Measurements from ENCODE around the gene ROCK2. TPM values are rescaled to one million over a fixed set of nuclear protein-coding genes. Genes with fewer than 3 reads are reported as not detected.
"Not testable (repeated sequence)": the region's sequence is repeated elsewhere in the genome, so short reads cannot be mapped to it uniquely, and the experiment has no call there.

Gene ROCK2
- total RNA-seq, 2 experiments from 2014 or later: 12.6 to 12.7 TPM

DNA sequence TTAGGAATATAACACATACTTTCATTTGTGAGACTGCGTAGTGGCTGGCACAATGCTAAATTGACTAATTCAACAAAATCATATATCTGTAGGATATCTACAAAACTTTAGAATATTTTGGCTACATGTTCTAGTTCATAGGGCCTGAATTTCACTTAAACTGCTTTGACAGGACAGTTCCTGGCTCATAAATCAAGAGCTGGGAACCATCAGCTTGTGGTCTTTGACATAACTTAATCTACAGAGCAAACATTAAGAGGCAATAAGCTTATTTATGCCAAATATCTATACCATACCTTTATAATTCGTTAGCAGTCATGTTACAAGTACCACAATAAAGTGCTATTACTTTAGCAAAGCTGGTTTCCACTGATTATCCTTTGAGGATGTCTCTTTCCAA, 83.5 kb downstream of the ROCK2 start:
- H3K27ac Mint-ChIP-seq: no peak overlapping the region
- H3K27me3 Mint-ChIP-seq: no peaks in the 10 kb centered on the region
- DNase-seq: no peak
- no peaks in the 10 kb centered on the region for H3K9me3 Mint-ChIP-seq
- H3K4me1 Mint-ChIP-seq: no peaks in the 10 kb centered on the region
- H3K36me3 Mint-ChIP-seq: peaks cover 17% of the 10 kb centered on the region
- no peak overlapping the region for H3K4me3 Mint-ChIP-seq

DNA sequence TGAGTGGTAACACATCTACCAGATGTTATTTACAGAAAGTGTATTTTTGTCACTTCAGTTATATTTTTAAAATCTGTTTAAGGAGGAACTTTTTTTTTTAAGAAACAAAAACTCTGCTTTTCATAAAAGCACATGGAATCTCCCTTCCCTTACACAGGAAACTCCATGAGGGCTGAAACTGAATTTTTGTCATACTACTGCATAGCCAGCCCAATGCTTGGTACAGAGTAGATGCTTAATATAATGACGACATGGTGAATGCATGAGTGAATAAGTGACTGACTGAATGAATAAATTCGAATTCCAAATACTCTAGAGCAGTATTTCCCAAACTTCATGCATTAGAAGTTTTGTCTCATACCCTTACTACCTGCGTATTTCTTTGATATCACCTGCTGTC, 86.5 kb downstream of the ROCK2 start:
- H3K9me3 Mint-ChIP-seq: no peaks in the 10 kb centered on the region

GRCh38 chr2:11257078-11257477, 87.4 kb downstream of the ROCK2 start:
- H3K4me3 Mint-ChIP-seq: no peak overlapping the region
- H3K9me3 Mint-ChIP-seq: peaks cover 2% of the 10 kb centered on the region
- peaks cover 16% of the 10 kb centered on the region for H3K36me3 Mint-ChIP-seq
- no peak for DNase-seq
- no peak overlapping the region for H3K27ac Mint-ChIP-seq
- no peaks in the 10 kb centered on the region for H3K27me3 Mint-ChIP-seq
- H3K4me1 Mint-ChIP-seq: no peaks in the 10 kb centered on the region

More for the DNA sequence above, 86.5 kb downstream of the ROCK2 start:
- no peak for DNase-seq
- Mint-ChIP-seq H3K27ac (no peak overlapping the region), H3K27me3 (no peaks in the 10 kb centered on the region), H3K4me3 (no peak overlapping the region), H3K36me3 (peaks cover 15% of the 10 kb centered on the region), H3K4me1 (no peaks in the 10 kb centered on the region)

GRCh38 chr2:11256166-11256565, 88.3 kb downstream of the ROCK2 start:
- Mint-ChIP-seq H3K27me3 (no peaks in the 10 kb centered on the region), H3K9me3 (peaks cover 2% of the 10 kb centered on the region), H3K36me3 (peaks cover 20% of the 10 kb centered on the region)

DNA sequence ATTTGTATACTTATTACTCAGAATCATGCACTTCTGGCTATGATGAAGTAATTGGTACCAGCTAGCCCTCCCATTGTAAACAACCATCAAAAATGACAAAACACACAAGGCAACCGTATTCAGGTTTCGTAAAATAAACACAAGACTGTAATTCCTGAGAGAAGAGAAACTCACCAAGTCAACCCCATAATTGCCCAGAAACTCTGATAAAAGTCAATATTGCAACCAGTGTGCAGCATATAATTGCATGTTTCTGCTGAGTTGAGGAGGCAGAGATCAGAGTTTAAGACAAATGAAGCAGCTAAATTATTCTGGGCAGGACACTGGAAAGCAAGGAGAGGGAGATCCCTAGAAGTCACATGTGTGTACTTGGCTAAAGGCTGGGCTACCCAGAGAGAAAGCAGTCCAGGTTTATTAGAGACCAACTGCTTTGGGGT, 90.3 kb downstream of the ROCK2 start:
- DNase-seq: no peak
- no peak overlapping the region for H3K4me3 Mint-ChIP-seq
- H3K36me3 Mint-ChIP-seq: peaks cover 20% of the 10 kb centered on the region
- H3K9me3 Mint-ChIP-seq: peaks cover 2% of the 10 kb centered on the region
- no peaks in the 10 kb centered on the region for H3K27me3 Mint-ChIP-seq
- no peak overlapping the region for H3K27ac Mint-ChIP-seq
- H3K4me1 Mint-ChIP-seq: peaks cover 2% of the 10 kb centered on the region

More at GRCh38 chr2:11256166-11256565, 88.3 kb downstream of the ROCK2 start:
- DNase-seq: no peak
- H3K4me3 Mint-ChIP-seq: no peak overlapping the region
- H3K4me1 Mint-ChIP-seq: peaks cover 2% of the 10 kb centered on the region
- H3K27ac Mint-ChIP-seq: no peak overlapping the region

DNA sequence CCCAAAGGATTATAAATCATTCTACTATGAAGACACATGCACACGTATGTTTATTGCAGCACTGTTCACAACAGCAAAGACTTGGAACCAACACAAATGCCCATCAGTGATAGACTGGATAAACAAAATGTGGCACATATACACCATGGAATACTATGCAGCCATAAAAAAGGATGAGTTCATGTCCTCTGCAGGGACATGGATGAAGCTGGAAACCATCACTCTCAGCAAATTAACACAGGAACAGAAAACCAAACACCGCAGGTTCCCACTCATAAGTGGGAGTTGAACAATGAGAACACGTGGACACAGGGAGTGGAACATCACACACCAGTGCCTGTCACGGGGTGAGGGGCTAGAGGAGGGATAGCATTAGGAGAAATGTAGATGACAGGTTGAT, 92.0 kb downstream of the ROCK2 start:
- not testable (repeated sequence) for H3K4me1 Mint-ChIP-seq, DNase-seq, H3K4me3 Mint-ChIP-seq, H3K9me3 Mint-ChIP-seq, H3K27me3 Mint-ChIP-seq, H3K27ac Mint-ChIP-seq
- peaks cover 21% of the 10 kb centered on the region for H3K36me3 Mint-ChIP-seq

GRCh38 chr2:11250400-11251196, 93.8 kb downstream of the ROCK2 start:
- DNase-seq: no peak
- Mint-ChIP-seq H3K4me1 (peaks cover 2% of the 10 kb centered on the region), H3K27me3 (no peaks in the 10 kb centered on the region), H3K9me3 (peaks cover 2% of the 10 kb centered on the region), H3K36me3 (peaks cover 15% of the 10 kb centered on the region), H3K4me3 (no peak overlapping the region), H3K27ac (no peak overlapping the region)

- no peak for DNase-seq
- no peak overlapping the region for H3K4me3 Mint-ChIP-seq
- peaks cover 3% of the 10 kb centered on the region for H3K4me1 Mint-ChIP-seq
- peaks cover 5% of the 10 kb centered on the region for H3K36me3 Mint-ChIP-seq
- no peaks in the 10 kb centered on the region for H3K9me3 Mint-ChIP-seq
- H3K27ac Mint-ChIP-seq: no peak overlapping the region
- no peaks in the 10 kb centered on the region for H3K27me3 Mint-ChIP-seq
Measured at GRCh38 chr2:11245322-11245721, 99.1 kb downstream of the ROCK2 start.

DNA sequence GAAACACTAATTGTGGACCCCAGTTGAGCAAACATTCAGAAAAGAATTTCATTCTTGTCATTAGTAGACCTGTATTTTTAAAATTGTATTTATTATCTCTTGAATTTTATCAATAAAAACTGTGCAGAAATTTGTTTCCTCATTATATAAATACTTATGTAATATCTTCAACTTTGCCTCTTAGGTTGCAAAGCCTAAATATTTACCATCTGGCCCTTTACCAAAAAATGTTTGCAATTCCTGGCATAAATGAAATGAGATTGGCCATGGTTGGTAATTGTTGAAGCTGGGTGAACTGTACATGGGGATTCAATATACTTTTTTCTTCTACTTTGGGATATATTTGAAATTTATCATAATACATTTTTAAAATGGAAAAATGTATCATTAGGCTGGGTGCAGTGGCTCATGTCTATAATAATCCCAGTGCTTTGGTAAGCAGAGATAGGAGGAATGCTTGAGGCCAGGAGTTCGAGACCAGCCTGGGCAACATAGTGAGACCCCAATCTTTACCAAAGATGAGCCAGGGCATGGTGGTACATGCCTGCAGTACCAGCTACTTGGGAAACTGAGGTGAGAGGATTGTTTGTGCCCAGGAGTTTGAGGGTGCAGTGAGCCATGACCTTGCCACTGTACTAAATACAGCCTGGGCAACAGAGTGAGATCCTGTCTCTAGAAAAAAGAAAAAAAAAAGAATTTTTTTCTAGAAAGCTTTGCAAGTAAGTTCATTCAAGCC, 100.2 kb downstream of the ROCK2 start:
- Mint-ChIP-seq H3K36me3 (peaks cover 7% of the 10 kb centered on the region), H3K27ac (no peak overlapping the region), H3K27me3 (no peaks in the 10 kb centered on the region), H3K4me1 (peaks cover 3% of the 10 kb centered on the region), H3K9me3 (peaks cover 2% of the 10 kb centered on the region), H3K4me3 (no peak overlapping the region)
- no peak for DNase-seq

DNA sequence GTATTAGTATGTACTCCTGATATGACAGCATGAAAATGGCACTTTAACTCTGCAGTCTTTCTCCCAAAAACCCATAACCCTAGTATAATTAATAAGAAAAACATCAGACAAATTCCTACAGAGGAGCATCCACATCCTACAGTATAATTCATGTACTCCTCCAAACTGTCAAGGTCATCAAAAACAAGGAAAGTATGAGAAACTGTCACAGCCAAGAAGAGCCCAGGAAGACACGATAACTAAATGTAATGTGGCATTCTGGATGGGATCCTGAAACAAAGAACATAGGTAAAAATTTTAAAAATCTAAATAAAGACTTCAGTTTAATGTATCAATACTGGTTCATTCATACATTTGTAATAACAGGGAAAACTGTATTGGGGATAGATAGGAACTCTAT, 100.9 kb downstream of the ROCK2 start:
- DNase-seq: no peak
- H3K4me3 Mint-ChIP-seq: no peak overlapping the region
- peaks cover 2% of the 10 kb centered on the region for H3K9me3 Mint-ChIP-seq
- H3K4me1 Mint-ChIP-seq: peaks cover 3% of the 10 kb centered on the region
- H3K27me3 Mint-ChIP-seq: no peaks in the 10 kb centered on the region
- H3K27ac Mint-ChIP-seq: no peak overlapping the region
- H3K36me3 Mint-ChIP-seq: peaks cover 7% of the 10 kb centered on the region

GRCh38 chr2:11242542-11243174, 101.8 kb downstream of the ROCK2 start:
- Mint-ChIP-seq H3K27ac (no peak overlapping the region), H3K36me3 (peaks cover 8% of the 10 kb centered on the region), H3K4me1 (peaks cover 3% of the 10 kb centered on the region), H3K9me3 (peaks cover 2% of the 10 kb centered on the region), H3K27me3 (no peaks in the 10 kb centered on the region), H3K4me3 (no peak overlapping the region)
- no peak for DNase-seq

DNA sequence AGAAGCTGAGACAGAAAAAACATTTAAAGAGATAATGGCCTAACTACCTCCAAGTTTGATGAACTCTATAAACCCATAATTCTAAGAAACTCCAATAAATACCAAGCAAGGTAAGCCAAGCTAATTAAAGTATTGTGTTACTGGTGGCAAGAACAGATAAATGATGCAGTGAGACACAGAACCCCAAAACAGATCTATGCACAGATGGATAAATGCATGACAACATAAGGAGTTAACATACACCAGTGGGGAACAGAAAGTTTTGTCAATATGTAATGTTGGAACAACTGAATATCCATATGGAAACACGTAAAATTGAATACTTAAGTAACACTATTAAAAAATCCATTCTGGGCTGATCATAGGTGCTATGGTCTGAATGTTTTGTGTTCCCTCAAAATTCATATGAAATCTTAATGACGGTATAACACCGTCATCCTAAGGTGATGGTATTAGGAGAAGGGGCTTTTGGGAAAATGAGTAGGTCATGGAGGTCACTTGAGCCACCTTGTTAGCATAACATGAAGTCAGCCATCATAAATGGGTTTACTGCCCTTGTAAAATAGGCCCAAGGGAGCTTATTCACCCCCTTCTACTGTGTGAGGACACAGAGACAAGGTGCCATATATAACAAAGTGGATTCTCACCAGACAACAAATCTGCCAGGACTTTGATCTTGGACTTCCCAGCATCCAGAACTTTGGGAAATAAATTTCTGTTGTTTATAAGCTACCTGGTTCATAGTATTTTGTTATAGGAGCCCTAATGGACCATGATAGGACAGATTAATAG, 102.8 kb downstream of the ROCK2 start:
- Mint-ChIP-seq H3K9me3 (peaks cover 2% of the 10 kb centered on the region), H3K4me3 (no peak overlapping the region)

GRCh38 chr2:11239666-11240462, 104.6 kb downstream of the ROCK2 start:
- DNase-seq: no peak
- Mint-ChIP-seq H3K4me3 (no peak overlapping the region), H3K27ac (no peak overlapping the region), H3K4me1 (peaks cover 10% of the 10 kb centered on the region), H3K9me3 (peaks cover 2% of the 10 kb centered on the region), H3K36me3 (peaks cover 10% of the 10 kb centered on the region), H3K27me3 (no peaks in the 10 kb centered on the region)

More for the DNA sequence above, 102.8 kb downstream of the ROCK2 start:
- H3K4me1 Mint-ChIP-seq: peaks cover 6% of the 10 kb centered on the region
- peaks cover 8% of the 10 kb centered on the region for H3K36me3 Mint-ChIP-seq
- no peaks in the 10 kb centered on the region for H3K27me3 Mint-ChIP-seq
- DNase-seq: no peak
- H3K27ac Mint-ChIP-seq: no peak overlapping the region

DNA sequence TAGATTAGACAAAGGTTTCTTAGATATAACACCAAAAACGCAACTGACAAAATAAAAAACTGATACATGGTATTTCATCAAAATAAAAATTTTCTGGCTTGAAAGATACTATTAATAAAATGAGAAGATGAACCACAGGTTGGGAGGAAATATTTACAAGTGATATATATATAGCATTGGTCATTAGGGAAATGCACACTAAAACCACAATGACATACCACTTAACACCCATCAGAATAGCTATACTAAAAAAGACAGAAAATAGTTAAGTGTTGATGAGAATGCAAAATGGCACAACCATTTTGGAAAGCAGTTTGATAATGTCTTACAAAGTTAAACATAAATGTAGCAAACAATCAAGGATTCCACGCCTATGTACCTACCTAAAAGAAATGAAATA, 105.3 kb downstream of the ROCK2 start:
- H3K4me1 Mint-ChIP-seq: peaks cover 10% of the 10 kb centered on the region
- no peak overlapping the region for H3K27ac Mint-ChIP-seq
- H3K4me3 Mint-ChIP-seq: no peak overlapping the region
- DNase-seq: no peak
- peaks cover 2% of the 10 kb centered on the region for H3K9me3 Mint-ChIP-seq
- H3K36me3 Mint-ChIP-seq: peaks cover 10% of the 10 kb centered on the region
- H3K27me3 Mint-ChIP-seq: no peaks in the 10 kb centered on the region
